Fibroblast of skin of left quadriceps (primary cell): ENCODE measurements around the gene RAB1A.

Experiments used
- DNase-seq, 2 experiments: peaks; one replicate each; pipeline ENCODE4 v3.0.0-alpha.2; 2013; ENCODE audit warnings: low read depth in 2 of 2

The RAB1A gene

DNA sequence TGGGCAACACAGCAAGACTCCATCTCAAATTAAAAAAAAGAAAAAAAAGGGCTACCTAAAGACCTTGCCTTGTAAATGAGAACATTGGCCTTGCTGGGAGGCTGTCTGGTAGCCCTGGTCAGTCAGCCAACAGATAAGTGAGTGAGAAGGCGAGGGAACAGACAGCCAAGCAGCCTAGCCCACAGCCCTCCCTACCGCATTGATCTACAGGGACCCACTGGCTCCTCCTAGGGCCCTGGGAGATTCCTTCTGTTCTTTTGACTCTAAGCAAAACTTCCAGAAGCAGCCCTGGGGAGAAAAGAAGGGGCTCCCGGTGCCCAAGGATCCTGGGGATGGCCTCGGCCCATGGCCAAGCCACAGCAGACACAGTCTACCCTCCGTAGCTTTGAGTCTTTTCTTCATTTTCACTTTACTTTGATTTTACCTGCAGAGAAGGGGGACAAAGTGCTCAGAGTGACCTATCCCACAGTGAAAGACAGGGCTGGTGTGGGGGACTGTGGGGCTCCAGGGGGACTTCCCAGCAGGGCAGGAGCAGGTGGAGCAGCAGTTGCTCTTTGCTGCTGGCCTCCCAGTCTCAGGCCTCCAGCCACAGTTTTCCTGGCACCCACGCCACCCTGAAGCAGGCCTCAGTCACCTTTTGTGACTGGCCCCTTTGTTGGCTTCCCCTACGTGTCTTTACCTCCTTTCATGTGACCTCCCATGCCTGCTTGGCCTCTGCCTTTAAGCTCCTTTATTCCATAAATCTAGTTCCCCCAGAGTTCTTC lies 68.6 kb downstream of the RAB1A start:
- DNase-seq = no peak

DNA sequence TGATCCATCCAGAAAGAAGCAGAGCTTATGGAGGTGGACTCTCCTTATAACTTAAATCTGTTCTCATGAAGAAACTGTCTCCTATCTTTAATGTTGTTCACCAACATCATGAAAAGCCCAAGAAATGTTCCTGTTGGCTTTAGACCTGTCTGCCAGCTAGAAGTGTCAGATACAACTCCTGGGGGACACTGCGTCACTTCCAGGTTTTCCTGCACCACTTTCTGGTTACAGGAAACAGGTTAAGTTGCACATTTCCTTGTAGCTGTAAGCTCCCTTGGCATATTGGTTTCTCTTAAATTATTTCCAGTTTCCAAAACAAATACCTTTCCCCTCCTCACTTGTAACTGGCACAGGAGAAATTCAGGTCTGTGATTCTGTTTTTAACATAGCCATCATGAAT lies 70.8 kb downstream of the RAB1A start:
- DNase-seq = no peak

DNA sequence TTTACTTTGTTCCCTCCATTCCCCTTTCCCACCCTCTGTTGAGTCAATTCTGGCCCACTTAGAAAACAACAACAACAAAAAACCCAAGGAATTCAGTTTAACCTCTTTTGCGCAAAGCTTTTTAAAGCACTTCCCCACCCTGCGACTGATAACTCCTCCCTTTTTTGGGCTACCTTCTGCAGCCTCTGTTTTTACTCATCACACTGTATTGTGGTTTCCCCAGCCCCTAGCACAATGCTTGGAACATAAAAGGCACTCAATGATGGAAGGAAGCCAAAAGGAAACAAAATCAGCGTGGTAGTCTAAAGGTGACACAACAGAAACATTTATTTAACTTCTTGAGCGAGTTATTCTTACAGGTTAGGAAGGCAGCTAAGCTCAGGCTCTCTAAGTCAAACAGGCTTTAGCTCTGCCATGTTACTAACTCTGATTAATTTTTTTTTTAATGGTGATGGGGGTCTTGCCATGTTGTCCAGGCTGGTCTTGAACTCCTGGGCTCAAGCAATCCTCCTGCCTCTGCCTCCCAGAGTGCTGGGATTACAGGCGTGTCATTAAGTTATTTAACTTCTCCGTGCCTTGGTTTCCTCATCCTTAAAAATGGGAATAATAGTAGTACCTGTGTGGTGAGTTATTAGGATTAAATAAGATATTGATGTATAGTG lies 72.4 kb downstream of the RAB1A start:
- no peak for DNase-seq

DNA sequence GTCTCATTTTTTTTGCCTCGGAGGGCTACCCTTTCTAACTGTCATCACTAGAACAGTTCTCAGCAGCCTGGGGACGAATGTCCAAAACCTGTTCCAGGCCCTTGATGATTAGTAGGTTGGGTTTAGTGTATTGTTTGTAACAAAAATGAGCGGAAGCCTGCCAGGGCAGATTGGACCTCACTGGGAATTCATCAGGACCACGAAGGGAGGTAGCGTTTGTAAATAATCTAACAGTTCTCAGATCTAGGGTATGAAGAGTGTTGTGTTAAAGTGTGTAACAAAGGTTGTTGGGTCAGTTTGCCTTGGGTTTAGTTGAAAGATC lies 72.9 kb downstream of the RAB1A start:
- no peak for DNase-seq

DNA sequence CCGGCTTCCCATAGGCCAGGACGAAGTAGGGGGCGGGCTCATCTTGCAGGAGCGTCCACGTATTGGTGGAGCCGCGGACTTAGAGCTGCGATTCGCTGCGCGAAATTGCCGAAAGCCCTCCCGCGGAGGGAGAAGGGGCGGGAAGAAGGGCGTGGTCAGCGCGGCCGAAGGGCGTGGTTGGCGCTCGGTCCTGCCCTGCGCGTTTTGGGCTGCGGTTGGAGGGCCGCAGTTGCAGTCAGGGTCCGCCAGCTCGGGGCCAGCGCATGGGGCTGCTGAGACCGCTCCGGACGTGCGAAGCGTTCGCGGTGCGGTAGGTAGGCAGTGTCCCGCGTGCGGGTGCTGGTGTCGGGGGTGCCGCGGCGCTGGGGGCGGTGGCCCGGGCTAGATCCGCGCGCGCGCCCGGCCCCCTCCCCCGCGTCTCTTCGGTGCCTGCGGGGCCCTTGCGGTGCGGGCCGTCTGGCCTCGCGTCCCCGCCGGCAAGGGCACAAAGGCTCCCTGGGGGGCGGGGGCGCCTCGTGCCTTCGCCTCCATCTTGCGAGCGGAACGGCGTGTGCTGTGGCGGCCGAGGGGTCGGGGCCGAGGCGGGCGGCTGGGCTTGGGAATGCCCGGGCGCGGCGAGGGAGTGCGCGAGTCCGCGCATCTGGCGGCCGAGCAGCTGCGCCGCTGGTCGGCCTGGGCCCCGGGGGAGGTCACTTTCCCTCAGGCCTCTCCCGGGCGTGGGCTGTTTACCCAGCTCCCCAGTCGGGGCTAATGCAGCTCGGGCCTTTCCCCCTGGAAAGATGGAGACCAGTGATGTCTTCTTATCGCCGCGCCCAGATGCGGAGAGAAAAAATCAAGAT lies 73.5 kb downstream of the RAB1A start, which contains the start of gene CEP68:
Gene CEP68 (plus strand): TSS at position 202 of the 839 bp plus-strand sequence. CDS start 13,029 bp downstream, outside the sequence.
- peak; percentile 90 to 91 for DNase-seq

DNA sequence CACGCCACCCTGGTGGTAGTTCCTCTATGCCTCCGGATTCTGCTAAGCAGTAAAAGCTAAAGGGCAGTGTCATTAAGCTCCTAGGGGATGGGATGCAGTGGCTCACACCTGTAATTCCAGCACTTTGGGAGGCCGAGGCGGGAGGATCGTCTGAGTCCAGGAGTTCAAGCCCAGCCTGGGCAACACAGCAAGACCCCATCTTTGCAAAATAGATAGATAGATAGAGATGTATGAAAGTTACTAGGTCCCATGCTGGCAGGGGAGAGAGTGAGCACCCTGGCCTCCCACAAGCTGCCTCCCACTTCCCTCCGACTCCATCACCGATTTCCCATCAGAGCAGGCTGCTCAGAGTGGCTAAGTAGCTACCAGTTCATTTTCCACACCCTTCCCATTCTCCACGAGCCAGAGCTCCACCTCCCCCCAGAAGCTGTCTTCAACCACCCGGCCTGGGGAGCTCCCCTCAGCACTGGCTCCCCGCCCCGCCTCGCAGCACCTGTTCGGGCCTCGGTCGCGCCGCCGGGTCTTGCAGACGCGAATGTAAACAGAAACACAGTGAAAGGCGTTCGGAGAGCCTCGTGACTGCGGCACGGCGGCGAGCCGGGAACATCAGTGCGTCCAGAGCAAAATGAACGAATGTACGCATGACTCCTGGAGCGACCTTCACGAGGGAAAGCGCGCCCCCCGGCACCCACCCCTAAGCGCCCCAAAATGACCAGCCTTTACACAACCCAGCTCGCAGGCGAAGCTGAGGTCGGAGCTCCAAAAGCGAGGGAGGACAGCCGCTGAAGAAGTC lies 74.3 kb downstream of the RAB1A start:
- DNase-seq = no peak

DNA sequence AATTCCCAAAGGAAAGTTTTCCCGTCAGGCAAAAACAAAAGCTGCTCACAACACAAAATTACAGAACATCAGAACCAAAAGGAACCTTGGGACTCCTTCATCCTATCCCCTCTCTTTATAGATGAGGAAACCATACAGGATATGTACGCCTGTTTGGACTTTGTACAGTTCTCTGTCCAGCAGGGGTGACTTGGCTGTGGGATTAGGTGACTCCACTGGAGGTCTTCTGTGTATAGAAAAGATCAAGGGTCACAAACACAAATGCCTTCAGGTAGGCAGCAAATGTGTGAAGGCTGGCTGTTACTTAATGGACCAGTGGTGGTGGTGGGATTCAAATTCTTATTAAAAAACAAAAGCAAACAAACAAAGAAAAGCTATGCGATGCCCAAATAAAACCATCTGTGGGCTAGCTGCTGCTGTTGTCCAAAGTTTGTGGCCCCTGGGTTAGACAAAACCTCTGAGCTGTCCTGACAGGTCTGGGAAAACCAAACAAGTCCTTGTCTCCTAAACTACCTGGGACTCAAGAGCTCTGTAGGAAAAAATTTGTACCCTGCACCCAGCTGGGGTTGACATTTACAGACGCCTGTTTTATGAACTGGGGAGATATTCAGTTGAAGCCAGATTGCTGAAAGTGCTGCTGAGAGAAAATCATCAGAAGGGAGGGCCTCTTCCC lies 75.0 kb downstream of the RAB1A start:
- no peak for DNase-seq

DNA sequence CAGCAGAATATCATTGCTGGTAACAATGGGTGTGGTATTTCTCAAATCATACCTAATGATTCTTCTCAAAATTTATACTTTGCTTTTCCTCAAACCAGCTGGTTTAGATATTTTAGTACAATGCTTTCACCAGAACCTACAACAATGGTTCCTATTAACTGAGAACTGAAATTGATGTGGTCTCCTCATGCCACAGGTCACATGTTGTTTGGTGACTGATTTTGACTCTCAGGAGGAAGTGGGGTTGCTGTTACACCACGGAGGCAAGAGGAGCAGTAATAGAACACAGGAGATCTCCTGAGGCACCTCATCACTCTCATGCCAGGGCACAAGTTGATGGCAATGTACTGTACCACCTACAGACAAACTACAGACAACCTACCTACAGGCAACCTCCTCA lies 76.7 kb downstream of the RAB1A start:
- no peak for DNase-seq

DNA sequence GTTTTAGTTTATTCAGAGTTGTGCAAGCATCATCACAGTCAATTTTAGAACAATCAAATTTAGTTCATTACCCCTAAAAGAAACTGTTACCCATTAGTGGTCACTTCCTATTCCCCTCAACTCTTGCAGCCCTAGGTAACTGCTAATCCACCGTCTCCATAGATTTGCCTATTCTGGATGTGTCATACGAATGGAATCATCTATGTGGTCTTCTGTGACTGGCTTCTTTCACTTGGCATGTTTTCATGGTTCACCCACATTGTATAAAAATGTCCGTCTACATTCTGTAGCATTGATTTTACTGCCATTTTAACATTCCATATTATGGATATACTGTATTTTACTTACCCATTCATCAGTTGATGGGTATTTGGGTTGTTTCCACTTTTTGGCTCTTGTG lies 79.0 kb downstream of the RAB1A start:
- no peak for DNase-seq

DNA sequence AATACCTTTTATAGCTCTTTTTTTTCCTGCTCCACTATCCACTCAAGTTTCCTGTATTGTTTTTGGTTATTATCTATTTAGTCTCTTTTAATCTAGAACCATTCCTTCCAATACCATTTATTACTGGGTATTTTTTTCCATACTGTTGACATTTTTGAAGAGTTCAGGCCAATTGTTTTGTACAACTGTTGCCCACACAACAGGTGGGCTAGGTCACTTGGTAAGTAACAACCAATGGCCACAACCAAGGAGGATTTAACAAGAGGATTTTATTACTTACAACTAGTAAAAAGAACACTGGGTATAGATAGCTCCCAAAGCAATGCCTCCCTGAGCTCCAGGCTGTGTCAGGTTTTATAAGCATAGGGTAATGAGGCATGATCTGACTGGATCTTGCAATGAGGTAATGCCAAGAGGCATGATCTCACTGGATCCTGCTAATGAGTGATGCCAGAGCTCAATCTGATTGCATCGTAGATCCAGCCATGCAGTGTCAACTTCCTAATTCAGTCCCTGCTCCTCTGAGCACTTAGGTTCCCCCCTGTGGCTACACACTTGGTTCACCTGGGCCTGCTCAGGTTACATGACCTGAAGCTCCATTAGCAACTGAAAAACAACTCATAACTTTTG lies 80.8 kb downstream of the RAB1A start:
- DNase-seq = no peak

DNA sequence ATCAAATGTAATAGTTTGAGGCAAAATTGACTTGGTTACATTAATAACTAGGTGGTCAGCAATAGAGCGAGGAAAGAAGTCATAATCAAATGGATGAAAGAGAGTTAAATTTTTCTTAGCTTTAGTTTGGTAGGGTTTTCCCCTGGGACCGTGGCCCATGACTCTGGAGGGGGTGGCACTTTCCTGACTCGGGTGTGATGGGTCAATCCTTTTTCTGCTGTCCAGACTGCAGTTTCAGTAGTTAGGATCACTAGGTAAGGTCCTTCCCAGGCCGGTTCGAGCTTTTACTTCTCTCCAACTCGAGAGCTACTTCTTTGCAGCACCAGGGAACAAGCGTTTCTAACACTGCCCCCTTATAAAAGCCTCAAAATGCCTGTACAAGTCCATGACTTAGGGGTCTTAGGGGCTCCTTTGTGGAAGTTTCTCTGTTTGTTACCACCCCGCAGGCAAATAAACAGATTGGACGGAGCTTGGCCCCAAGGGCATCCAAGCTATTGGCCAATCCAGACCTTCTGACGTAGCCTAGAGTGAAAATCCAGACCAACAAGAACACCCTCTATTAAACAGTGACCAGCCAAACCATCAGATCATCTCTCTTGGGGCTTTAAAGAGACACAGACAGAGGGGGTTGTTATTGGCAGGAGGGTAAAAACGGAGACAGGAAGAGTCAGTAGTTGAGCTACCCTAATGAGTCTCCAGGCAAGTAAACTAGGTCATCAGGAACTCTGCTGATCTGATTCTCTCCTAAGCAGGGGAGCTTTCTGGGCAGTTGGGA lies 83.1 kb downstream of the RAB1A start:
- no peak for DNase-seq

DNA sequence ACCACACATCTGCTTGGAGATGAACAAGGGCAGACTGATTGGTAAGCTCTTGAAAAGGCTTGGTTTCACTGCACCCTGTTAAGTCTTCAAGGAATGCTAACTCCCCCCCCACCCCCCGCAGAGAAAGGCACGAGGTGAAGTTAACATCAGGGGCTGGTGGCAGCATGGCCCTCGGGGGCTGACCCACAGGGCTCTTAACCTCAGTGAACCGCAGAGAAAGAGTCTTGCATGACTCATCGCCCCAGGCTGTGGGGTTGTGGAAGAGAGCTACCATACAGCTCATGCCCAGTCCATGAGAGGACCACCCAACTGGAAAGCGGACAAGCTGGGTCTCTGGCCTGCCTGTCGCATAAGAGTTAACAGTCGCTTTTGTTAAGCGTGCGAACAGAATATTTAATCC lies 84.3 kb downstream of the RAB1A start:
- no peak for DNase-seq

DNA sequence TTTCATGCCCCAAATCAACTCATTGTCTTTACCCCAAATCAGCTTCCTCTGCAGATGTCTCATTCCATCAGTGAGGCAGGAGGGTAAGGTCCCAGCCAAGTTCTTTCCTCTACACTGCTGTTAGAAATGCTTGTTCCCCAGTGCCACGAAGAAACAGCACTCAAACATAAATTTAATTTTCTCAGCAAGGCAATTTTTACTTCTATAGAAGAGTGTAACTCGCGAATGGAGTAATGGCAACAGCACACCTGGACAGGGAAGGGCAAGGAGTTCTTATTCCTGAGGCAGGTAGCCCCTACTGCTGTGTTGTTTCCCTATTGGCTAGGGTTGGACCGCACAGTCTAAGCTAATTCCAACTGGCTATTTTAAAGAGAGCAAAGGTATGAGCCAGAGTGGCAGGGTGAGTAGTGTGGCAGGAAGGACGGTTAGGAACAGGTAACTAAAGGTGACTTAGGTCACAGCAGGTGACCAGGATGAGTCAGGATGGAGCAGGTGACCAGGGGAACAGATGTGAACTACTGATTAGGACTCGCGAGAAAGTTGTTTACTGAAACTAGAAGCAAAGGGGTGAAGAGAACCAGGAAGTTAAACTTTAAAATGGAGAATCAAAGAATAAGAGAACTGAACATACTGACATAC lies 85.7 kb downstream of the RAB1A start:
- DNase-seq = no peak

DNA sequence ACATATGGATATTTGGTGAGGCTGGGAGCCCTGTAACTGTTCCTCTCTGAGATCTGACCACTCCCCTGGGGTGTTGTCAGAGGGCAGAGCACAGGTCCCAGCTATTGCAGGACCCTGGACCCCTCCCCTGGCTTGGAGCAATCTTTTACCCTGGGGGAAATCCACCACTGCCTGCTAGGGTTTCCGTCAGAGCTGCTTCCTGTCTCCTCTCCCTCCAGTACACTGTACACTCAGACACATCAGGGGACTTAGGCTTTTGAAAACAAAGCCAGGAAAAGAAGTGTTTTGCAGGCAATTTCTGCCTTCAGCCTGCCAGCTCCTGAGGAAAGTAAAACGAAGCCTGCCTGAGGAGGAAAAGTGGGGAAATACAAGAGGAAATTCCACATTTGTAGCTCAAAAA lies 86.9 kb downstream of the RAB1A start:
- DNase-seq = no peak

DNA sequence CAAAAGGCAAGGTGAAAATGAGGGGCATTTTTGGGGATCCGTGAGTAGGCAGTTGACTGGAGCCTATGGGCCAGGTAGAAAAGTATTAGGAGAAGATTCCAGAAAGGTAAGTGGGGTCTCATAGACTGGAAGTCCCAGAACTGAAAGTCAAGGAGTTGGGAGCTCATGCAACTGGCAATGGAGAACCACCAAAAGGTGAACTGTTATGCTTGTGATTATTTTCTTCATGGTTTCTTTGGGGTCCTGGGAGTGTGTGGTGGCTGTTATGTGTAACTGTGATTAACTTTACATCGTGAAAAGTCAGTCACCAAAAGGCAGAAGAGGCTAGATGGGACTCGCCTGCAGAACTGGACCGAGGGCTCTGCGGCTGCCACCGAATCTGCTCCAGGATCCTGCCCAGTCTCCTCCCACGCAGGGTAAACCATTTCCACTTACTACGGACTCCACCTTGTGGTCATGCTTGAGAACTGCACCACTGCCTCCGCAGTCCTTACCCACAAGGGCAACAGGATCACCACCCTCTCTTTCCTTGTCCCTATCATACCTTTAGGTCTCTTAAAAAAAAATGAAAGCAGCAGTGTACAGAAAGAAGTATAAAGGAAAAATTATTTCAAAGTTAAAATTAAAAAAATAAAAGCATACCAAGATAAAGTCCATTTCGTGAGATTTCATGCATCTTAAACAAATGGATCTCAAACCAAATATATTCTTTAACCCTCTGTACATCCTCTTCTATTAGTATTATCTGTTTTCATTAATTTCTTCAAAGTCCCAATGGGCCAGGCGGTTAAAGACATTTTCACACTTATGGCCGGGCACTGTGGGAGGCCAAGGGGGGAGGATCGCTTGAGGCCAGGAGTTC lies 89.3 kb downstream of the RAB1A start:
- DNase-seq = peak in 1 of 2 experiments; percentile 50

DNA sequence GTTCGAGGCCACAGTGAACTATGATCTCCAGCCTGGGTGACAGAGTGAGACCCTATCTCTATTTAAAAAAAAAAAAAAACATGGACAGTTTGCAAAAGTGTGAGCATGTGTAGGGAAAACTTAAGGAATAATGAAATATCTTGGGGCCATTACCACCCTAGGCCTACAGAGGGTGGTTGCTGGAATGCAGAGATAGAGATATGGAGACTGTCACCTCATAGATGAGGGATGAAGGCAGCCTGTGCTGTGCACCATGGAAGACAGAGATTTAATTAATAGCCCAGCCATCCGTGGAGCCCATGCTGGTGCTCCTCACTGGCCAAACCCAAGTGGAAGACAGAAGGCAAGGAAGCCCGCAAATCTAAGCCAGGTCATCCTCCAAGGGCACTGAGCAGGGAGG lies 90.3 kb downstream of the RAB1A start:
- DNase-seq = no peak

DNA sequence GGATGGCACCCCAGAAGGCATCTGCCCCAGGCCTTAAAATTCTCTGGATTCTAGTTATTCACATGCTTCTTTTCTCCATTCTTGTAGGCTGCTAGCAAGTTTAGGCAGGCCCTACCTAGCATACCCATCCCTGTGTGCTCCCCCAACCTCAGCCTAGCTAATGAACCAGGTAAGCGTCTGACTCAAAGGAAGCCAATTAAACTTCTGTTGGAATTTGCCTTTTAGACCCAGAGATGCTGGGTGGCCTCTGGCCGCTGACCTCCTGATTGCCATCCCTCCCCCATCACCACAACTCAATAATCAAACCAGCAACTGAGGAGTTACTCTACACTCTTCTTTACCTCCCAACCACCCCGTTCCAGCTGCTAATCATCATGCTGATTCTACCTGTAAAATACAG lies 92.7 kb downstream of the RAB1A start:
- DNase-seq = no peak
